Activated B cell treated with CpG ODN at 0.5 μM for 24 hours (primary cell): ENCODE results near the gene FUZ. TPM values are rescaled to one million over a fixed set of nuclear protein-coding genes. Genes with fewer than 3 reads are reported as not detected.

Experiments
- ATAC-seq: fragments of 200-7000 bp; cut with Tn5 transposase; one replicate; pipeline ENCODE4 v1.10.0; 2021; ENCODE audit warnings: low read depth, mild to moderate bottlenecking, moderate library complexity
- CTCF ChIA-PET: fragments of 350-600 bp; sonication (Branson Sonifier 250); formaldehyde crosslinking; loops from one replicate; lab custom pipeline; 2021; ENCODE audit warnings: antibody characterized with exemption; lab: Charles Lee
- POLR2A ChIA-PET: fragments of 350-600 bp; sonication (Branson Sonifier 250); formaldehyde crosslinking; loops from one replicate; lab custom pipeline; 2021; ENCODE audit warnings: antibody characterized with exemption; lab: Charles Lee
- DNase-seq: peaks from one replicate; pipeline ENCODE4 v3.0.0; 2022
- H3K27ac Mint-ChIP-seq: one replicate; pipeline ENCODE4 v1.8.0; 2020; ENCODE audit warnings: mixed read lengths
- H3K27me3 Mint-ChIP-seq: one replicate; pipeline ENCODE4 v1.8.0; 2021; ENCODE audit warnings: mixed read lengths
- H3K36me3 Mint-ChIP-seq: one replicate; pipeline ENCODE4 v1.8.0; 2021; ENCODE audit warnings: low read depth, mixed read lengths
- H3K4me1 Mint-ChIP-seq: one replicate; pipeline ENCODE4 v1.8.0; 2021; ENCODE audit warnings: mixed read lengths
- H3K4me3 Mint-ChIP-seq: one replicate; pipeline ENCODE4 v1.8.0; 2020; ENCODE audit warnings: mild to moderate bottlenecking, mixed read lengths
- H3K9me3 Mint-ChIP-seq: one replicate; pipeline ENCODE4 v1.8.0; 2020; ENCODE audit warnings: mixed read lengths
- intact Hi-C: fragments of 100-400 bp; cut with micrococcal nuclease; formaldehyde crosslinking; loops from one replicate; pipeline ENCODE4 v1.15.1; 2024
- total RNA-seq: library from RNA; stranded (reverse); gene quantifications from 2 replicates; pipeline ENCODE4 v1.2.3, GENCODE V29; 2022
- TF ChIP-seq, protein P1 (sequence below): fragments of 200-600 bp; IDR thresholded peaks from one replicate; pipeline ENCODE4 v1.8.0; 2022; ENCODE audit warnings: antibody characterized with exemption, mild to moderate bottlenecking

FUZ gene
- total RNA-seq, 1 donor from 2014 or later = 12.0 TPM

DNA sequence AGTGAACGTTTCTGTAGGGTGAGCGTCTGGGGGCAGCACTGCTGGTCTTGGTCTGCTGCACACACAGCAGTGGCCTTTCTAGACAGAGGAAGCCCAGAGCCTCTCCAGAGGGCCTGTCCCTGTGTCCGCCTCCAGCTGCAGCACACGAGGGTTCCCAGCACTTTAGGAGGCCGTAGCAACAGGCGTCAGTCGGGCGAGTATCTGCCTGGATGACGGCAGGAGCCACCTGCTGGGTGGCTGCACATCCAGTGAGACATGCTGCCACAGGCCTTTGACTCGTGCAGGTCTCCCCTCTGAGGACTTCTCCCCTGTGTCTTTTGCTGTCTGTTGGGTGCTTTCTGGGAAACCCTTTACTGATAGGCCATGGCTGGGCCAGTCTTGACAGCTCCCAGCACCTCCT is 24.2 kb downstream of the FUZ start:
- H3K4me1 Mint-ChIP-seq = peaks cover 3% of the 10 kb centered on the region
- intact Hi-C loops = no loop called here
- ATAC-seq (no peak), DNase-seq (no peak)
- CTCF ChIA-PET = no interaction called here
- POLR2A ChIA-PET = interaction anchor here (0.7 kb wide), 1 partner anchor 119 kb away, joined by 3 read pairs; no protein-coding TSS in a partner anchor
- H3K36me3 Mint-ChIP-seq = peaks cover 70% of the 10 kb centered on the region
- TF ChIP-seq, protein P1, sequence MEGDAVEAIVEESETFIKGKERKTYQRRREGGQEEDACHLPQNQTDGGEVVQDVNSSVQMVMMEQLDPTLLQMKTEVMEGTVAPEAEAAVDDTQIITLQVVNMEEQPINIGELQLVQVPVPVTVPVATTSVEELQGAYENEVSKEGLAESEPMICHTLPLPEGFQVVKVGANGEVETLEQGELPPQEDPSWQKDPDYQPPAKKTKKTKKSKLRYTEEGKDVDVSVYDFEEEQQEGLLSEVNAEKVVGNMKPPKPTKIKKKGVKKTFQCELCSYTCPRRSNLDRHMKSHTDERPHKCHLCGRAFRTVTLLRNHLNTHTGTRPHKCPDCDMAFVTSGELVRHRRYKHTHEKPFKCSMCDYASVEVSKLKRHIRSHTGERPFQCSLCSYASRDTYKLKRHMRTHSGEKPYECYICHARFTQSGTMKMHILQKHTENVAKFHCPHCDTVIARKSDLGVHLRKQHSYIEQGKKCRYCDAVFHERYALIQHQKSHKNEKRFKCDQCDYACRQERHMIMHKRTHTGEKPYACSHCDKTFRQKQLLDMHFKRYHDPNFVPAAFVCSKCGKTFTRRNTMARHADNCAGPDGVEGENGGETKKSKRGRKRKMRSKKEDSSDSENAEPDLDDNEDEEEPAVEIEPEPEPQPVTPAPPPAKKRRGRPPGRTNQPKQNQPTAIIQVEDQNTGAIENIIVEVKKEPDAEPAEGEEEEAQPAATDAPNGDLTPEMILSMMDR = no peak
- H3K9me3 Mint-ChIP-seq = no peaks in the 10 kb centered on the region
- no peaks in the 10 kb centered on the region for H3K27me3 Mint-ChIP-seq
- no peak overlapping the region for H3K4me3 Mint-ChIP-seq
- no peak overlapping the region for H3K27ac Mint-ChIP-seq

DNA sequence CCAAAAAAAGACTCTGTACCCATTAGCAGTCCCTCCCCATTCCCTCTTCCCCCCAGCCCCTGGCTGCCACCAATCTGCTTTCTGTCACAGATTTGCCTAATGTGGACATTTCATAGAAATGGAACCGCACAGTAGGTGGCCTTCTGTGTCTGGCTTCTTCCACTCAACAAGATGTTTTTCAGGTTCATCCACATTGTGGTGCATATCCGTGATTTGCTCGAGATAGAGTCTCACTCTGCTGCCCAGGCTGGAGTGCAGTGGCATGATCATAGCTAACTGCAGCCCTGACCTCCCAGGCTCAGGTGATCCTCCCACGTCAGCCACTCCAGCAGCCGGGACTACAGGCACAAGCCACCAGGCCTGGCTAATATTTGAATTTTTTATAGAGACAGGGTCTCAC is 25.3 kb downstream of the FUZ start:
- CTCF ChIA-PET = no interaction called here
- ATAC-seq (no peak), DNase-seq (no peak)
- H3K4me1 Mint-ChIP-seq = peaks cover 3% of the 10 kb centered on the region
- H3K36me3 Mint-ChIP-seq = peaks cover 73% of the 10 kb centered on the region
- H3K27ac Mint-ChIP-seq = no peak overlapping the region
- no peak overlapping the region for H3K4me3 Mint-ChIP-seq
- intact Hi-C loops = no loop called here
- no peaks in the 10 kb centered on the region for H3K9me3 Mint-ChIP-seq
- POLR2A ChIA-PET = no interaction called here
- H3K27me3 Mint-ChIP-seq = no peaks in the 10 kb centered on the region
- TF ChIP-seq, protein P1 = no peak

DNA sequence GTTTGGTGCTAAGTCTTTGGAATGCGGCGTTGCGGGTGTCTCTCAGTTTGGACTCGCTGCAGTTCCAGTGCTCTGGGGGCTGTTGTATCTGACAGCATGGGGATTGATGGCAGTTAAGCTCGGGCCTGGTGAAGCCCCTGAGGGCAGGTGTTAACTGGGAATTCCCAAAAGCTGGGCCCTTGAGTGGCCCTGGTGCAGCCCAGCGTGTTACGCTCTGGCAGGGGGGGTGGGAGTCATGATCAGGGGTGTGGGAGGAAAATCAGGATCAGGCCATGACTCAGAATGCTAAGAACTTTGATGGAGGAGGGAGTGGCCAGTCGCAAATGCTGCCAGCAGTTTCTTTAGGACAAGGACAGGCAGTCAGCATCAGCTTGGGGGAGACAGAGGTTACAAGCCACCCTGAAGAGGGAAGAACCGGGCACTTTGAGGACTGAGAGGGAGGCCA is 26.7 kb downstream of the FUZ start:
- H3K36me3 Mint-ChIP-seq = peaks cover 66% of the 10 kb centered on the region
- peaks cover 4% of the 10 kb centered on the region for H3K4me1 Mint-ChIP-seq
- no peak overlapping the region for H3K4me3 Mint-ChIP-seq
- ChIA-PET POLR2A (no interaction called here), CTCF (no interaction called here)
- DNase-seq (no peak), ATAC-seq (no peak)
- H3K9me3 Mint-ChIP-seq = no peaks in the 10 kb centered on the region
- intact Hi-C loops = no loop called here
- H3K27ac Mint-ChIP-seq = no peak overlapping the region
- H3K27me3 Mint-ChIP-seq = no peaks in the 10 kb centered on the region
- TF ChIP-seq, protein P1 = no peak

DNA sequence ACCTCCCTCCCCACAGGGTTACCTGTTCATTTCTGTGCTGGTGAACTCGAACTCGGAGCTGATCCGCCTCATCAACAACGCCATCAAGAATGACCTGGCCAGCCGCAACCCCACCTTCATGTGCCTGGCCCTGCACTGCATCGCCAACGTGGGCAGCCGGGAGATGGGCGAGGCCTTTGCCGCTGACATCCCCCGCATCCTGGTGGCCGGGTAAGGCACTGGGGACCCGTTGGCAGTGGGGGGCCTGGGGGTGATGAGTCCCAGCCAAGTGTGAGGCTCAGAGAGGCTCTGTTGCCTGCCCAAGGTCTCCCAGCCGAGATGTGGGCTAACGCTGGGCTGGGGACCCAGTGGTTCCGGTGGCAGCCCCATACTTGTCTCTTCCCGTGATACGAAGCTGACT is 30.6 kb downstream of the FUZ start:
- Mint-ChIP-seq H3K4me1 (peaks cover 28% of the 10 kb centered on the region), H3K9me3 (no peaks in the 10 kb centered on the region), H3K27me3 (no peaks in the 10 kb centered on the region), H3K36me3 (peaks cover 36% of the 10 kb centered on the region), H3K27ac (no peak overlapping the region), H3K4me3 (no peak overlapping the region)
- ChIA-PET CTCF (no interaction called here), POLR2A (no interaction called here)
- ATAC-seq (no peak), DNase-seq (no peak)
- intact Hi-C loops = no loop called here
- TF ChIP-seq, protein P1 = no peak

DNA sequence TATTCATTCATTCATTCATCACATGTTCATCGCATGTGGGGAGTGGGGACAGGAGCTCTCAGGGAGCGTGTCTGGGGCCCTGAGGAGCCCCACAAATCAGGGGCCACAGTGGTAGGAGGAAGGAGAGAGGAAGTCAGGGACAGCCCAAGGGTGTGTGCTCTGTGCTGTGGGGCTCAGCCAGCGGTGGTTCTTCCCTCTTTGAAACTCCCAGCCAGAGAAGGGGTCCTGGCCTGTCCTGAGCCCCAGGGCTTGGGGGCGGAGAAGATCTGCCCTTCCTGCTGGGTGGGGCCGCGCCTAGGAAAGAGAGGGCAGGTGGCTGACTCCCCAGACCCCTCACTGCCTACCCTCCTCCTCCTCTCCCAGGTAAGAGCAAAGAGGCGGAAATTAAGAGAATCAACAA is 31.7 kb downstream of the FUZ start:
- intact Hi-C loops = loop anchor here (2.0 kb wide), 1 partner anchor 15 kb away; the partner anchor contains the start of gene AP2A1
- ATAC-seq (no peak), DNase-seq (no peak)
- H3K36me3 Mint-ChIP-seq = peaks cover 33% of the 10 kb centered on the region
- H3K27ac Mint-ChIP-seq = peak overlapping the region; percentile 88
- TF ChIP-seq, protein P1 = no peak
- peaks cover 28% of the 10 kb centered on the region for H3K4me1 Mint-ChIP-seq
- H3K4me3 Mint-ChIP-seq = no peak overlapping the region
- CTCF ChIA-PET = no interaction called here
- H3K9me3 Mint-ChIP-seq = no peaks in the 10 kb centered on the region
- POLR2A ChIA-PET = interaction anchor here (0.6 to 1.1 kb wide), 2 partner anchors 15 to 112 kb away, joined by 3 to 5 read pairs; partner anchors contain the start of gene AP2A1
- H3K27me3 Mint-ChIP-seq = no peaks in the 10 kb centered on the region
